NCI-H1092 (cell line): ENCODE measurements around the gene UBL4A.
A peak's percentile ranks its signal among the peaks of the same experiment; 100 is the strongest.

Experiments
- DNase-seq: peaks from one replicate; lab custom pipeline; 2025; lab: John Stamatoyannopoulos, UW

Gene UBL4A

GRCh38 chrX:154481911-154482601, 4.4 kb downstream of the UBL4A start:
- DNase-seq: no peak

GRCh38 chrX:154481195-154481594, 5.2 kb downstream of the UBL4A start:
- no peak for DNase-seq

- peak; percentile 90 for DNase-seq
Measured at GRCh38 chrX:154478728-154479622, 7.4 kb downstream of the UBL4A start, which contains the start of gene LAGE3. Gene LAGE3, minus strand, starts transcription at chrX:154479281. Its CDS starts 366 bp downstream, at chrX:154478915.

- DNase-seq: no peak
Measured at GRCh38 chrX:154477891-154478477, 8.4 kb downstream of the UBL4A start.

- DNase-seq: no peak
Measured at GRCh38 chrX:154476821-154477220, 9.6 kb downstream of the UBL4A start.

- no peak for DNase-seq
Measured at GRCh38 chrX:154473683-154474082, 12.7 kb downstream of the UBL4A start.

GRCh38 chrX:154472685-154473632, 13.5 kb downstream of the UBL4A start:
- no peak for DNase-seq

GRCh38 chrX:154471839-154472684, 14.4 kb downstream of the UBL4A start:
- no peak for DNase-seq

- no peak for DNase-seq
Measured at GRCh38 chrX:154470914-154471568, 15.4 kb downstream of the UBL4A start.

- DNase-seq: no peak
Measured at GRCh38 chrX:154470434-154470833, 16.0 kb downstream of the UBL4A start.

- no peak for DNase-seq
Measured at GRCh38 chrX:154469880-154470279, 16.5 kb downstream of the UBL4A start.

GRCh38 chrX:154469114-154469513, 17.3 kb downstream of the UBL4A start:
- no peak for DNase-seq

GRCh38 chrX:154468217-154468616, 18.2 kb downstream of the UBL4A start:
- no peak for DNase-seq

- DNase-seq: no peak
Measured at GRCh38 chrX:154467556-154467955, 18.9 kb downstream of the UBL4A start.

GRCh38 chrX:154466907-154467306, 19.5 kb downstream of the UBL4A start:
- no peak for DNase-seq

- DNase-seq: no peak
Measured at GRCh38 chrX:154466036-154466435, 20.4 kb downstream of the UBL4A start.

GRCh38 chrX:154465601-154466000, 20.8 kb downstream of the UBL4A start:
- no peak for DNase-seq

- no peak for DNase-seq
Measured at GRCh38 chrX:154464806-154465365, 21.5 kb downstream of the UBL4A start.

GRCh38 chrX:154463611-154464220, 22.7 kb downstream of the UBL4A start:
- DNase-seq: no peak
